HEK293 (cell line): ENCODE results near the gene HES3.

Experiments used
- CTCF ChIA-PET: fragments of 350-600 bp; formaldehyde crosslinking; extraction: SDS; loops from one replicate; lab custom pipeline; 2021; ENCODE audit warnings: antibody characterized with exemption; lab: Yijun Ruan, JAX
- POLR2A ChIA-PET: fragments of 300-600 bp; formaldehyde crosslinking; extraction: SDS; loops from one replicate; lab custom pipeline; 2020; ENCODE audit warnings: antibody characterized with exemption, inconsistent platforms; lab: Yijun Ruan, JAX
- H3K27ac ChIP-seq: fragments of 200-500 bp; sonication (Bioruptor generic); 2 replicates; pipeline ENCODE4 v1.5.1; 2014; ENCODE audit warnings: low read depth, low read length, control low read depth, inconsistent platforms; ENCODE audit errors: extremely low read depth
- H3K36me3 ChIP-seq, 2 experiments: fragments of 200-500 bp in 1 of 2; sonication (Bioruptor generic) in 1 of 2; 1 replicate in 1 of 2; 2 replicates in 1 of 2; pipeline ENCODE4 v1.5.1; 2014 to 2017; ENCODE audit warnings: inconsistent platforms in 2 of 2, low read length in 2 of 2; ENCODE audit not compliant: control insufficient read depth in 2 of 2, insufficient read depth in 1 of 2
- H3K4me1 ChIP-seq: fragments of 200-500 bp; sonication (Bioruptor generic); 2 replicates; pipeline ENCODE4 v1.5.1; 2014; ENCODE audit warnings: mild to moderate bottlenecking, low read length, inconsistent platforms; ENCODE audit not compliant: control insufficient read depth, insufficient read depth
- H3K4me3 ChIP-seq: 2 replicates; pipeline ENCODE4 v1.5.1; 2011; ENCODE audit warnings: low read depth, mild to moderate bottlenecking, control low read depth, low read length, moderate library complexity
- H3K9me3 ChIP-seq: fragments of 200-500 bp; sonication (Bioruptor generic); 2 replicates; pipeline ENCODE4 v1.5.1; 2014; ENCODE audit warnings: low read depth, low read length, inconsistent platforms; ENCODE audit not compliant: control insufficient read depth, insufficient read depth
- KLF7 ChIP-seq: fragments of 450-650 bp; formaldehyde crosslinking; IDR thresholded peaks from 2 replicates; pipeline ENCODE4 v1.5.1; 2016; ENCODE audit warnings: missing biosample characterization, missing genetic modification characterization, borderline replicate concordance
- RBAK ChIP-seq: fragments of 450-650 bp; formaldehyde crosslinking; IDR thresholded peaks from 2 replicates; pipeline ENCODE4 v1.5.1; 2016; ENCODE audit warnings: missing biosample characterization, missing genetic modification characterization
- SETDB1 ChIP-seq: IDR thresholded peaks from one replicate; pipeline ENCODE4 v1.6.1; 2017; ENCODE audit warnings: mild to moderate bottlenecking, low read length, moderate library complexity, mixed read lengths; ENCODE audit not compliant: insufficient read length
- SP3 ChIP-seq: fragments of 450-650 bp; formaldehyde crosslinking; IDR thresholded peaks from 2 replicates; pipeline ENCODE4 v1.5.1; 2016; ENCODE audit warnings: missing biosample characterization, missing genetic modification characterization
- ZBTB17 ChIP-seq: fragments of 450-650 bp; formaldehyde crosslinking; IDR thresholded peaks from 2 replicates; pipeline ENCODE4 v1.5.1; 2016; ENCODE audit warnings: missing biosample characterization, missing genetic modification characterization
- ZBTB48 ChIP-seq: fragments of 450-650 bp; formaldehyde crosslinking; IDR thresholded peaks from 2 replicates; pipeline ENCODE4 v1.5.1; 2016; ENCODE audit warnings: missing biosample characterization, missing genetic modification characterization
- ZFP3 ChIP-seq: fragments of 450-650 bp; formaldehyde crosslinking; IDR thresholded peaks from 2 replicates; pipeline ENCODE4 v1.5.1; 2016; ENCODE audit warnings: low read depth, missing biosample characterization, missing genetic modification characterization
- ZNF10 ChIP-seq: fragments of 450-650 bp; formaldehyde crosslinking; IDR thresholded peaks from 2 replicates; pipeline ENCODE4 v1.5.1; 2017; ENCODE audit warnings: missing biosample characterization, missing genetic modification characterization
- ZNF184 ChIP-seq: fragments of 450-650 bp; IDR thresholded peaks from 2 replicates; pipeline ENCODE4 v1.5.1; 2018; ENCODE audit warnings: missing biosample characterization, mild to moderate bottlenecking, missing genetic modification characterization
- ZNF19 ChIP-seq: fragments of 450-650 bp; formaldehyde crosslinking; IDR thresholded peaks from 2 replicates; pipeline ENCODE4; 2016; ENCODE audit warnings: missing biosample characterization, missing genetic modification characterization, low read depth
- ZNF266 ChIP-seq: fragments of 450-650 bp; formaldehyde crosslinking; IDR thresholded peaks from 2 replicates; pipeline ENCODE4 v1.5.1; 2016; ENCODE audit warnings: missing biosample characterization, missing genetic modification characterization, low read depth
- ZNF366 ChIP-seq: fragments of 450-650 bp; formaldehyde crosslinking; conservative IDR thresholded peaks from 2 replicates; pipeline ENCODE4 v1.5.1; 2016; ENCODE audit warnings: missing biosample characterization, missing genetic modification characterization
- ZNF600 ChIP-seq: fragments of 450-650 bp; formaldehyde crosslinking; IDR thresholded peaks from 2 replicates; pipeline ENCODE4 v1.5.1; 2016; ENCODE audit warnings: missing biosample characterization, missing genetic modification characterization
- ZNF792 ChIP-seq: fragments of 450-650 bp; formaldehyde crosslinking; IDR thresholded peaks from 2 replicates; pipeline ENCODE4 v1.5.1; 2016; ENCODE audit warnings: missing biosample characterization, missing genetic modification characterization
- TF ChIP-seq, protein P1 (sequence below): fragments of 450-650 bp; formaldehyde crosslinking; IDR thresholded peaks from 2 replicates; pipeline ENCODE4 v1.5.1; 2016; ENCODE audit warnings: missing biosample characterization, missing genetic modification characterization
- TF ChIP-seq, protein P2 (sequence below): fragments of 450-650 bp; formaldehyde crosslinking; IDR thresholded peaks from 2 replicates; pipeline ENCODE4 v1.5.1; 2016; ENCODE audit warnings: missing biosample characterization, missing genetic modification characterization
- TF ChIP-seq, protein P3 (sequence below): fragments of 450-650 bp; formaldehyde crosslinking; IDR thresholded peaks from 2 replicates; pipeline ENCODE4 v1.5.1; 2016; ENCODE audit warnings: missing biosample characterization, missing genetic modification characterization
- TF ChIP-seq, protein P4 (sequence below): fragments of 450-650 bp; formaldehyde crosslinking; IDR thresholded peaks from 2 replicates; pipeline ENCODE4 v1.5.1; 2016; ENCODE audit warnings: missing biosample characterization, missing genetic modification characterization, low read depth

The HES3 gene

DNA sequence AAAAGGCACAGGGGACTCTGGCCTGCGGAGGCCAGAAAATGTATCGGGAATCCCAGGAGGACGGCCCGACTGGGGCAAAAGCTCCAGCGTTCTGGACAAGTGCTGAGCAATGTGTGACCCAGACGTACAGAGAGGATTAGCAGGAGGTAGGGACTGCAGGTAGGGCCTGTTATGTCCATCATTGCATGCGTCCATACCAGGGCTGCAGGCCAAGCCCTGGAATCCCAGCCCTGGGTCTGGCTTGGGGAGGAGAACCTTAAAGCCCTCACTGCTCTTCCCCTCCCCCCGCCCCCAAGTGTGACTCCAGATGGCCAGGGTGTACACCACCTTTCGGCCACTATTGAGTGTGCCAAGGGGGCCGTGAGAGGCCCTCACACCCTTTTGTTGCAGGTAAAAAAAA lies 36.1 kb upstream of the HES3 start:
- H3K36me3 ChIP-seq, result peaks cover 0 to 33% of the 10 kb centered on the region in 2 experiments; a peak in 1 of 3 replicates
- H3K9me3 ChIP-seq, result no peaks in the 10 kb centered on the region
- TF ChIP-seq, protein P1, sequence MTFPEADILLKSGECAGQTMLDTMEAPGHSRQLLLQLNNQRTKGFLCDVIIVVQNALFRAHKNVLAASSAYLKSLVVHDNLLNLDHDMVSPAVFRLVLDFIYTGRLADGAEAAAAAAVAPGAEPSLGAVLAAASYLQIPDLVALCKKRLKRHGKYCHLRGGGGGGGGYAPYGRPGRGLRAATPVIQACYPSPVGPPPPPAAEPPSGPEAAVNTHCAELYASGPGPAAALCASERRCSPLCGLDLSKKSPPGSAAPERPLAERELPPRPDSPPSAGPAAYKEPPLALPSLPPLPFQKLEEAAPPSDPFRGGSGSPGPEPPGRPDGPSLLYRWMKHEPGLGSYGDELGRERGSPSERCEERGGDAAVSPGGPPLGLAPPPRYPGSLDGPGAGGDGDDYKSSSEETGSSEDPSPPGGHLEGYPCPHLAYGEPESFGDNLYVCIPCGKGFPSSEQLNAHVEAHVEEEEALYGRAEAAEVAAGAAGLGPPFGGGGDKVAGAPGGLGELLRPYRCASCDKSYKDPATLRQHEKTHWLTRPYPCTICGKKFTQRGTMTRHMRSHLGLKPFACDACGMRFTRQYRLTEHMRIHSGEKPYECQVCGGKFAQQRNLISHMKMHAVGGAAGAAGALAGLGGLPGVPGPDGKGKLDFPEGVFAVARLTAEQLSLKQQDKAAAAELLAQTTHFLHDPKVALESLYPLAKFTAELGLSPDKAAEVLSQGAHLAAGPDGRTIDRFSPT (tag by site-specific recombination), result no peak
- peak; percentile 74 for TF ChIP-seq ZNF600 (tag by site-specific recombination)
- no peaks in the 10 kb centered on the region for H3K4me1 ChIP-seq
- CTCF ChIA-PET, result interaction anchor here (1.6 kb wide), 1 partner anchor 30 kb away, joined by 3 read pairs; no protein-coding TSS in a partner anchor
- no peak overlapping the region for H3K4me3 ChIP-seq
- H3K27ac ChIP-seq, result no peak overlapping the region
- POLR2A ChIA-PET, result interaction anchor here (1.5 kb wide), 1 partner anchor 14 kb away, joined by 3 read pairs; no protein-coding TSS in a partner anchor

DNA sequence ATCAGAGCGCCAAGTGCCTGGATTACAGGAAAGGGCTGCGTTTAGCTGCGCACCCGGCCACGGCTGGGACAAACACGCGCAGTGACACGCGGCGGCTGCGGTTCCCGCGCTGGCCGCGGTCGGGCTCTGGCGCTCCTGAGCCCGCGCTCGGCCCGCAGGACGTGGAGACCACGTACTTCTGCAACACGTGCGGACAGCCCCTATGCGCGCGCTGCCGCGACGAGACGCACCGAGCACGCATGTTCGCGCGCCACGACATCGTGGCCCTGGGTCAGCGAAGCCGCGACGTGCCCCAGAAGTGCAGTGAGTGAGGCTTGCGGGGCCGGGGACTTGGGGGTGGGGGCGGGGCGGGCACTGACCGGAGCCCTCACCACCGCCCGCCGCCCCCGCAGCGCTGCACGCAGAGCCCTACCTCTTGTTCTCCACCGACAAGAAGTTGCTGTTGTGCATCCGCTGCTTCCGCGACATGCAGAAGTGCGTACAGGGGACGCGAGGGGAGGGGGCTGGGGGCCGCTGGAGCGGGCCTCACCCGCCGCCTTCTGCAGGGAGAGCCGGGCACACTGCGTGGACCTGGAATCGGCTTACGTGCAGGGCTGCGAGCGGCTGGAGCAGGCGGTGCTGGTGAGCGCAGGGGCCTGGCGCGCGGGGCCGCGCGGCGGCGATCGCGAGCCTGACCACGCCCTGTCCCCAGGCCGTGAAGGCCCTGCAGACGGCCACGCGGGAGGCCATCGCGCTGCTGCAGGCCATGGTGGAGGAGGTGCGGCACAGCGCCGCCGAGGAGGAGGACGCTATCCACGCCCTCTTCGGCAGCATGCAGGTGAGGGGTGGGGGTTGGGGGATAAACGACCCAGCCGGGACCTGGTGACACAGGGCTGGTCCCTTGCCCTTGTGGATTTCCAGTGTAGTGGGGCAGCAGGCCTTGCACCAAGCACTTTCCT lies 35.0 kb upstream of the HES3 start:
- no peak overlapping the region for H3K4me3 ChIP-seq
- peaks cover 0 to 40% of the 10 kb centered on the region in 2 experiments; a peak in 1 of 3 replicates for H3K36me3 ChIP-seq
- CTCF ChIA-PET, result no interaction called here
- TF ChIP-seq ZBTB48 (tag by site-specific recombination) (no peak), ZFP3 (no peak)
- no peaks in the 10 kb centered on the region for H3K9me3 ChIP-seq
- POLR2A ChIA-PET, result no interaction called here
- H3K4me1 ChIP-seq, result no peaks in the 10 kb centered on the region
- H3K27ac ChIP-seq, result no peak overlapping the region

DNA sequence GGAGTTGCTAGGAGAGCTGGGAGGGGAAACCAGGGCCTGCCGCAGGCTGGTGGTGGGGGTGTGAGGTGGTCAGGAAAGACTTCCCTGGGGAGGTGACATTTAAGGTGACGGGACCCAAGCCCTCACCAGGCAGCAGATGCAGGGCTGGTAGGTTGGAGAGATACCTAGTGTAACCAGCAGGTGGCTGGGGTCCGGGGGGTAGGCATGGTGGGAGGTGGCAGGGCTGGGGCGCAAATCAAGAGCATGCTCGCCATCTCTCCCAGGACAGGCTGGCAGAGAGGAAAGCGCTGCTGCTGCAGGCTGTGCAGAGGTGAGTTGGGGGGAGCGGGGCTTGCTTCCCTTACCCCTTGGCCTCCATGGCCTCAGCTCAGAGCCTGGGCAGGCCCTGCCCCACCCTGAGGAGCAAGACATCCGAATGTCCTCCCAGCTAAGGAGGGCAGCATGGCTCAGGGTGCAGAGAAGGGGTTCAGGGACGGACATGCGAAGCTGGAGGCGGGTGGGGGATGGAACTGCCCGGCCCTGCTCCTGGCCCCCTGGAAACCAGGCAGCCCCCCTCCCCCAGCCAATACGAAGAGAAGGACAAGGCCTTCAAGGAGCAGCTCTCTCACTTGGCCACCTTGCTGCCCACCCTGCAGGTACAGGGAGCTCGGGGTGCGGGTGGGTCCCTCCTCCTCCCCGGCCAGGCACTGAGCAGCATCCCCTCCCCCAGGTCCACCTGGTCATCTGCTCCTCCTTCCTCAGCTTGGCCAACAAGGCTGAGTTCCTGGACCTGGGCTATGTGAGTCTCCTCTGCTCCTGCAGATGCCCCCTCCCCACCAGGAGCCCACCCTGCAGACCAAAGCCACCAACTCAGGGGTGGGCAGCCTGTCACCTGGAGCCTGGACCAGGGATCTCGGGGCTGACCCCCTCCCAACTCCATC lies 34.1 kb upstream of the HES3 start:
- POLR2A ChIA-PET, result no interaction called here
- Histone ChIP-seq H3K4me1 (no peaks in the 10 kb centered on the region), H3K4me3 (no peak overlapping the region), H3K9me3 (no peaks in the 10 kb centered on the region), H3K36me3 (peaks cover 0 to 40% of the 10 kb centered on the region in 2 experiments; a peak in 1 of 3 replicates), H3K27ac (no peak overlapping the region)
- CTCF ChIA-PET, result no interaction called here
- TF ChIP-seq, protein P2, sequence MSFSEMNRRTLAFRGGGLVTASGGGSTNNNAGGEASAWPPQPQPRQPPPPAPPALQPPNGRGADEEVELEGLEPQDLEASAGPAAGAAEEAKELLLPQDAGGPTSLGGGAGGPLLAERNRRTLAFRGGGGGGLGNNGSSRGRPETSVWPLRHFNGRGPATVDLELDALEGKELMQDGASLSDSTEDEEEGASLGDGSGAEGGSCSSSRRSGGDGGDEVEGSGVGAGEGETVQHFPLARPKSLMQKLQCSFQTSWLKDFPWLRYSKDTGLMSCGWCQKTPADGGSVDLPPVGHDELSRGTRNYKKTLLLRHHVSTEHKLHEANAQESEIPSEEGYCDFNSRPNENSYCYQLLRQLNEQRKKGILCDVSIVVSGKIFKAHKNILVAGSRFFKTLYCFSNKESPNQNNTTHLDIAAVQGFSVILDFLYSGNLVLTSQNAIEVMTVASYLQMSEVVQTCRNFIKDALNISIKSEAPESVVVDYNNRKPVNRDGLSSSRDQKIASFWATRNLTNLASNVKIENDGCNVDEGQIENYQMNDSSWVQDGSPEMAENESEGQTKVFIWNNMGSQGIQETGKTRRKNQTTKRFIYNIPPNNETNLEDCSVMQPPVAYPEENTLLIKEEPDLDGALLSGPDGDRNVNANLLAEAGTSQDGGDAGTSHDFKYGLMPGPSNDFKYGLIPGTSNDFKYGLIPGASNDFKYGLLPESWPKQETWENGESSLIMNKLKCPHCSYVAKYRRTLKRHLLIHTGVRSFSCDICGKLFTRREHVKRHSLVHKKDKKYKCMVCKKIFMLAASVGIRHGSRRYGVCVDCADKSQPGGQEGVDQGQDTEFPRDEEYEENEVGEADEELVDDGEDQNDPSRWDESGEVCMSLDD (tag by site-specific recombination), result no peak
- no peak for TF ChIP-seq ZNF266 (tag by site-specific recombination)
- no peak for TF ChIP-seq SP3 (tag by site-specific recombination)
- no peak for TF ChIP-seq RBAK (tag by site-specific recombination)
- no peak for TF ChIP-seq ZNF366 (tag by site-specific recombination)
- TF ChIP-seq KLF7 (tag by site-specific recombination), result no peak
- TF ChIP-seq ZNF184 (tag by site-specific recombination), result no peak
- TF ChIP-seq ZNF10 (tag by site-specific recombination), result peak; percentile 71; the same call in 1 of the 2 replicates
- TF ChIP-seq, protein P3, sequence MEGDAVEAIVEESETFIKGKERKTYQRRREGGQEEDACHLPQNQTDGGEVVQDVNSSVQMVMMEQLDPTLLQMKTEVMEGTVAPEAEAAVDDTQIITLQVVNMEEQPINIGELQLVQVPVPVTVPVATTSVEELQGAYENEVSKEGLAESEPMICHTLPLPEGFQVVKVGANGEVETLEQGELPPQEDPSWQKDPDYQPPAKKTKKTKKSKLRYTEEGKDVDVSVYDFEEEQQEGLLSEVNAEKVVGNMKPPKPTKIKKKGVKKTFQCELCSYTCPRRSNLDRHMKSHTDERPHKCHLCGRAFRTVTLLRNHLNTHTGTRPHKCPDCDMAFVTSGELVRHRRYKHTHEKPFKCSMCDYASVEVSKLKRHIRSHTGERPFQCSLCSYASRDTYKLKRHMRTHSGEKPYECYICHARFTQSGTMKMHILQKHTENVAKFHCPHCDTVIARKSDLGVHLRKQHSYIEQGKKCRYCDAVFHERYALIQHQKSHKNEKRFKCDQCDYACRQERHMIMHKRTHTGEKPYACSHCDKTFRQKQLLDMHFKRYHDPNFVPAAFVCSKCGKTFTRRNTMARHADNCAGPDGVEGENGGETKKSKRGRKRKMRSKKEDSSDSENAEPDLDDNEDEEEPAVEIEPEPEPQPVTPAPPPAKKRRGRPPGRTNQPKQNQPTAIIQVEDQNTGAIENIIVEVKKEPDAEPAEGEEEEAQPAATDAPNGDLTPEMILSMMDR (tag by site-specific recombination), result peak; percentile 22; the same call in 1 of the 2 replicates
- TF ChIP-seq ZNF19, result no peak
- no peak for TF ChIP-seq ZBTB17 (tag by site-specific recombination)
- no peak for TF ChIP-seq ZNF792 (tag by site-specific recombination)
- TF ChIP-seq, protein P4, sequence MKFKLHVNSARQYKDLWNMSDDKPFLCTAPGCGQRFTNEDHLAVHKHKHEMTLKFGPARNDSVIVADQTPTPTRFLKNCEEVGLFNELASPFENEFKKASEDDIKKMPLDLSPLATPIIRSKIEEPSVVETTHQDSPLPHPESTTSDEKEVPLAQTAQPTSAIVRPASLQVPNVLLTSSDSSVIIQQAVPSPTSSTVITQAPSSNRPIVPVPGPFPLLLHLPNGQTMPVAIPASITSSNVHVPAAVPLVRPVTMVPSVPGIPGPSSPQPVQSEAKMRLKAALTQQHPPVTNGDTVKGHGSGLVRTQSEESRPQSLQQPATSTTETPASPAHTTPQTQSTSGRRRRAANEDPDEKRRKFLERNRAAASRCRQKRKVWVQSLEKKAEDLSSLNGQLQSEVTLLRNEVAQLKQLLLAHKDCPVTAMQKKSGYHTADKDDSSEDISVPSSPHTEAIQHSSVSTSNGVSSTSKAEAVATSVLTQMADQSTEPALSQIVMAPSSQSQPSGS (tag by site-specific recombination), result no peak
- no peak for TF ChIP-seq SETDB1
